Esophagus squamous epithelium (tissue), 4 donors: Measurements from ENCODE around the gene PROX2.

Experiments used
- CTCF ChIP-seq, 6 experiments: fragments of 450-650 bp in 4 of 6; fragments of 200-600 bp in 2 of 6; sonication (generic) in 2 of 6; IDR thresholded peaks; one replicate each; pipeline ENCODE4 v1.5.1; 2016 to 2019; ENCODE audit warnings: antibody characterized with exemption in 6 of 6, mild to moderate bottlenecking in 4 of 6, moderate library complexity in 4 of 6
- POLR2A ChIP-seq, 4 donors: fragments of 450-650 bp; IDR thresholded peaks; one replicate each; pipeline ENCODE4 v1.6.1; 2017; ENCODE audit warnings: antibody characterized with exemption in 4 of 4, mild to moderate bottlenecking in 4 of 4, moderate library complexity in 3 of 4

DNA sequence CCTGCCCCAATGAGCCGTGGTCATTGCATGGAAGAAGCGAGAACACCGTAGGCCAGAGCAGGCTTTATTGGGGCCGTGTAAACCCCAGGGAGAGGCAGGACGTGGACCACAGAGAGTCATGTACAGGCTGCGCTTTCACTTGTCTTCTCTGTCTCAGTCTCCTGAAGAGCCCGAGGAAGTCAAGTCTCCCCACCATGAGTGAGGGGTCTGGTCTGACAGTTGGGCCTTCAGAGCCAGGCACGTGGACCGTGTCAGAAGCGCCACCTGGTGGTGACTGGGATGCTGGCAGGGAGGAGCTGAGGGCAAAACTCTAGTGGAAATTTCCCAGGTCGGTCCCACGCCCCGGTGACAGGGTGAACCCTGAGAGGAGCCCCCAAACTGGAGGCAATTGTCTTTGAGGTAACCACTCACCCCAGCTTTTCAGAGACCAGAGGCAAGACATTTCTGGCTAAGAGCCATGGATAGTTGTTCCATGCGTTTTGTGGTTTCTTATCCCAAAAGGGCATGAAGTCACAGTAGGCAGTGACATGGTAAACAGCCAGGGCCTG is 29.7 kb upstream of the PROX2 start:
- TF ChIP-seq CTCF (IDR thresholded peaks at IDR 0.05) (peak; percentile 86 to 94 (median 92)), POLR2A (IDR thresholded peaks at IDR 0.05) (no peak)
